K562 (cell line): Measurements from ENCODE around the gene DNAH5. TPM values are rescaled to one million over a fixed set of nuclear protein-coding genes. Genes with fewer than 3 reads are reported as not detected.

Source experiments
- ATAC-seq: fragments of 200-7000 bp; cut with Tn5 transposase; 3 replicates; pipeline ENCODE4 v1.9.1; 2020; ENCODE audit warnings: moderate library complexity
- BruUV-seq: library from RNA; stranded (reverse); fragments of 400-500 nt; replicated peaks from 2 replicates; lab custom pipeline; 2021; lab: Mats Ljungman, UMichigan
- CTCF ChIA-PET: fragments of 300-600 bp; formaldehyde crosslinking; extraction: SDS; loops from one replicate; lab custom pipeline; 2021; ENCODE audit warnings: low intra/inter-chr PET ratio; lab: Yijun Ruan, JAX
- POLR2A ChIA-PET: fragments of 300-600, 350-650 bp; sonication (Branson Sonifier 250); formaldehyde crosslinking; extraction: SDS; loops from one replicate; lab custom pipeline; 2021; ENCODE audit warnings: antibody characterized with exemption, inconsistent platforms; lab: Yijun Ruan, JAX
- DNase-seq, 4 experiments: peaks; one replicate each; pipeline versions ENCODE4 v3.0.0 to v3.0.0-alpha.2; 2011 to 2018; ENCODE audit warnings: low spot score in 3 of 4, mixed read lengths in 3 of 4; ENCODE audit errors: extremely low read depth in 1 of 4
- FAIRE-seq: peaks from 2 replicates; lab custom pipeline; 2011; peaks lifted over from hg19 to GRCh38; lab: Jason Lieb, UNC
- H2AFZ ChIP-seq: 2 replicates; pipeline ENCODE4 v1.6.0; 2011; ENCODE audit warnings: low read depth, low read length, control low read depth, inconsistent platforms
- H3K27ac ChIP-seq: fragments of 200-600 bp; 3 replicates; pipeline ENCODE4 v1.8.0; 2011; ENCODE audit warnings: low read depth, mild to moderate bottlenecking, control low read depth, inconsistent platforms, low read length, moderate library complexity, mixed read lengths; ENCODE audit errors: extremely low read depth
- H3K27me3 ChIP-seq, 2 experiments: fragments of 300-600 bp in 1 of 2; 2 replicates in 1 of 2; 3 replicates in 1 of 2; pipeline versions ENCODE4 v1.6.0 to v1.8.0; 2011; ENCODE audit warnings: inconsistent platforms in 2 of 2, low read length in 2 of 2, mild to moderate bottlenecking in 1 of 2, mixed read lengths in 1 of 2, moderate library complexity in 1 of 2; ENCODE audit not compliant: control insufficient read depth in 2 of 2, insufficient read depth in 2 of 2
- H3K36me3 ChIP-seq: fragments of 300-600 bp; 3 replicates; pipeline ENCODE4 v1.8.0; 2011; ENCODE audit warnings: mild to moderate bottlenecking, low read length, inconsistent platforms; ENCODE audit not compliant: control insufficient read depth, insufficient read depth
- H3K4me1 ChIP-seq, 2 experiments: fragments of 200-600 bp in 1 of 2; replicated peaks in 1 of 2; 2 replicates in 1 of 2; 3 replicates in 1 of 2; pipeline versions ENCODE4 v1.5.1 to v1.8.0; 2011; ENCODE audit warnings: inconsistent platforms in 2 of 2, low read length in 2 of 2, mild to moderate bottlenecking in 1 of 2, mixed read lengths in 1 of 2, moderate library complexity in 1 of 2; ENCODE audit not compliant: control insufficient read depth in 2 of 2, insufficient read depth in 2 of 2
- H3K4me2 ChIP-seq: 2 replicates; pipeline ENCODE4 v1.6.1; 2011; ENCODE audit warnings: low read length, control low read depth, inconsistent platforms, mixed read lengths; ENCODE audit not compliant: insufficient read depth
- H3K4me3 ChIP-seq: fragments of 200-600 bp; sonication (generic), shearing (Covaris generic); 2 replicates; pipeline ENCODE4 v1.5.1; 2016; ENCODE audit warnings: control low read depth, inconsistent platforms
- H3K79me2 ChIP-seq: fragments of 200-600 bp; 3 replicates; pipeline ENCODE4 v1.8.0; 2011; ENCODE audit warnings: low read length, inconsistent platforms; ENCODE audit not compliant: control insufficient read depth, insufficient read depth
- H3K9ac ChIP-seq, 2 experiments: 2 replicates each; pipeline versions ENCODE4 v1.6.0 to v1.6.1; 2011; ENCODE audit warnings: low read depth in 2 of 2, low read length in 2 of 2, control low read depth in 1 of 2, inconsistent platforms in 1 of 2, mild to moderate bottlenecking in 1 of 2, mixed read lengths in 1 of 2; ENCODE audit not compliant: insufficient read depth in 1 of 2
- H3K9me1 ChIP-seq: one replicate; pipeline ENCODE4 v1.6.0; 2011; ENCODE audit warnings: inconsistent platforms, mild to moderate bottlenecking, low read length, moderate library complexity; ENCODE audit not compliant: control insufficient read depth, insufficient read depth
- H3K9me3 ChIP-seq: replicated peaks from 2 replicates; pipeline ENCODE4 v1.5.1; 2011; ENCODE audit warnings: low read depth, low read length, inconsistent platforms; ENCODE audit not compliant: control insufficient read depth, insufficient read depth
- H4K20me1 ChIP-seq: replicated peaks from 2 replicates; pipeline ENCODE4 v1.6.1; 2011; ENCODE audit warnings: low read length, inconsistent platforms, mixed read lengths; ENCODE audit not compliant: control insufficient read depth, insufficient read depth
- ARID3B ChIP-seq: fragments of 250-450 bp; sonication (Bioruptor Pico); IDR thresholded peaks from 2 replicates; pipeline ENCODE4 v1.4.0; 2020; ENCODE audit warnings: borderline replicate concordance
- BCOR ChIP-seq: fragments of 450-650 bp; IDR thresholded peaks from 2 replicates; pipeline ENCODE4 v1.6.1; 2016
- GATA2 ChIP-seq: sonication (generic); formaldehyde crosslinking; IDR thresholded peaks from 2 replicates; pipeline ENCODE4 v1.4.0; 2020; ENCODE audit warnings: mild to moderate bottlenecking, missing genetic modification reagents
- HDGF ChIP-seq: fragments of 450-650 bp; IDR thresholded peaks from 2 replicates; pipeline ENCODE4 v1.6.1; 2016
- KLF1 ChIP-seq: fragments of 450-650 bp; IDR thresholded peaks from 2 replicates; pipeline ENCODE4 v1.6.1; 2016; ENCODE audit warnings: missing genetic modification characterization, missing compliant biosample characterization
- MYBL2 ChIP-seq, 2 experiments: fragments of 450-650 bp in 1 of 2; sonication (generic) in 1 of 2; formaldehyde crosslinking in 1 of 2; IDR thresholded peaks; 2 replicates each; pipeline versions ENCODE4 v1.6.1 to v1.8.1; 2017 to 2022; ENCODE audit warnings: borderline replicate concordance in 1 of 2, inconsistent platforms in 1 of 2, low read depth in 1 of 2, mild to moderate bottlenecking in 1 of 2, missing genetic modification reagents in 1 of 2, moderate library complexity in 1 of 2
- NFE2 ChIP-seq: IDR thresholded peaks from 2 replicates; pipeline ENCODE4 v1.6.1; 2014; ENCODE audit warnings: antibody characterized with exemption, low read depth
- NRF1 ChIP-seq, 2 experiments: fragments of 450-650 bp; IDR thresholded peaks in 1 of 2; conservative IDR thresholded peaks in 1 of 2; 2 replicates each; pipeline ENCODE4 v1.6.1; 2014; ENCODE audit warnings: mild to moderate bottlenecking in 2 of 2
- POLR2G ChIP-seq: fragments of 200-400 bp; formaldehyde crosslinking; IDR thresholded peaks from 2 replicates; pipeline ENCODE4 v1.6.1; 2017; ENCODE audit warnings: low read depth, mild to moderate bottlenecking, antibody characterized with exemption, low read length, moderate library complexity
- SOX6 ChIP-seq: fragments of 450-650 bp; IDR thresholded peaks from 2 replicates; pipeline ENCODE4 v1.6.1; 2014; ENCODE audit warnings: mild to moderate bottlenecking
- TAF1 ChIP-seq: IDR thresholded peaks from 2 replicates; pipeline ENCODE4 v1.6.1; 2011; ENCODE audit warnings: mild to moderate bottlenecking, low read length, moderate library complexity; ENCODE audit not compliant: insufficient read depth, control insufficient read depth, severe bottlenecking; ENCODE audit errors: extremely low read depth
- ZFPM2 ChIP-seq: fragments of 250-450 bp; sonication (Bioruptor Pico); IDR thresholded peaks from 2 replicates; pipeline ENCODE4 v1.5.1; 2022; ENCODE audit warnings: mild to moderate bottlenecking
- ZNF584 ChIP-seq: fragments of 200-800 bp; sonication (Bioruptor generic); IDR thresholded peaks from 2 replicates; pipeline ENCODE4 v1.6.1; 2016; ENCODE audit warnings: low read depth, mild to moderate bottlenecking, missing genetic modification characterization, missing compliant biosample characterization
- WGBS: fragments of 100-300 bp; shearing (Covaris generic); methylation state at CpG from one replicate; pipeline ENCODE4 v1.1.6; 2016; ENCODE audit warnings: low coverage, mixed read lengths; ENCODE audit not compliant: insufficient coverage; ENCODE audit errors: missing lambda C conversion rate; 5-methylcytosine and 5-hydroxymethylcytosine counted together
- in situ Hi-C: fragments of 300-500 bp; cut with MboI; formaldehyde crosslinking; loops from 4 replicates; pipeline ENCODE4 v1.15.0; 2018; ENCODE audit warnings: inconsistent platforms, mixed read lengths
- intact Hi-C: fragments of 100-400 bp; cut with micrococcal nuclease; formaldehyde crosslinking; loops from 2 replicates; pipeline ENCODE4 v1.14.2; 2022
- polyA plus RNA-seq, 8 experiments: library from polyadenylated mRNA; depleted of rRNA in 4 of 8; stranded (reverse) in 5 of 8; unstranded in 3 of 8; fragments of >200 nt; fragmentation: Nextera tagmentation in 2 of 8; fragmentation: Illumina TruSeq in 1 of 8; extraction: Ambion mirVana in 2 of 8; extraction: Trizol in 1 of 8; gene quantifications; 2 replicates each; pipeline versions ENCODE4 v1.2.1 to v1.2.3, GENCODE V29; 2011 to 2014; ENCODE audit warnings: inconsistent platforms in 1 of 8, missing spikeins in 1 of 8
- total RNA-seq, 7 experiments: library from RNA; depleted of rRNA in 6 of 7; stranded (reverse); fragments of >200 nt in 6 of 7; fragmentation: Illumina TruSeq in 2 of 7; extraction: Trizol in 2 of 7; gene quantifications; 2 replicates each; pipeline versions ENCODE4 v1.2.1 to v1.2.3, GENCODE V29; 2011 to 2021; ENCODE audit warnings: low replicate concordance in 1 of 7
- TF ChIP-seq, protein P1 (sequence below): fragments of 450-650 bp; formaldehyde crosslinking; IDR thresholded peaks from 2 replicates; pipeline ENCODE4 v1.4.0; 2020; ENCODE audit warnings: mild to moderate bottlenecking, mixed read lengths
- TF ChIP-seq, protein P2 (sequence below): sonication (generic); formaldehyde crosslinking; IDR thresholded peaks from 2 replicates; pipeline ENCODE4 v1.8.0; 2022; ENCODE audit warnings: missing genetic modification reagents, mild to moderate bottlenecking, borderline replicate concordance
- TF ChIP-seq, protein P3 (sequence below): fragments of 250-450 bp; sonication (Bioruptor Pico); IDR thresholded peaks from 2 replicates; pipeline ENCODE4 v1.4.0; 2020; ENCODE audit warnings: mild to moderate bottlenecking

DNAH5 gene
- total and polyA plus RNA-seq, 9 of the 15 experiments (the other 6 are each of a cell fraction or from before 2014, with no cell fraction given): 0.03 TPM; not detected in 8

- intact Hi-C loops: no loop called here
- 0% methylated on average over 2 of the region's 2 CpGs for WGBS
- BruUV-seq: no TSS peak
- POLR2A ChIA-PET: no interaction called here
- Histone ChIP-seq H3K27ac (no peak overlapping the region), H3K9ac (no peak overlapping the region), H3K9me3 (no peaks in the 10 kb centered on the region), H4K20me1 (no peaks in the 10 kb centered on the region), H3K27me3 (no peaks in the 10 kb centered on the region), H3K4me2 (no peak overlapping the region), H2AFZ (no peak overlapping the region), H3K36me3 (no peaks in the 10 kb centered on the region), H3K4me3 (no peak overlapping the region), H3K9me1 (no peaks in the 10 kb centered on the region), H3K4me1 (no peaks in the 10 kb centered on the region), H3K79me2 (no peaks in the 10 kb centered on the region)
- in situ Hi-C loops: no loop called here
- no peak for FAIRE-seq
- no peak for DNase-seq
- CTCF ChIA-PET: no interaction called here
- TF ChIP-seq GATA2 (CRISPR knock-in tag): no peak
- TF ChIP-seq, protein P1, sequence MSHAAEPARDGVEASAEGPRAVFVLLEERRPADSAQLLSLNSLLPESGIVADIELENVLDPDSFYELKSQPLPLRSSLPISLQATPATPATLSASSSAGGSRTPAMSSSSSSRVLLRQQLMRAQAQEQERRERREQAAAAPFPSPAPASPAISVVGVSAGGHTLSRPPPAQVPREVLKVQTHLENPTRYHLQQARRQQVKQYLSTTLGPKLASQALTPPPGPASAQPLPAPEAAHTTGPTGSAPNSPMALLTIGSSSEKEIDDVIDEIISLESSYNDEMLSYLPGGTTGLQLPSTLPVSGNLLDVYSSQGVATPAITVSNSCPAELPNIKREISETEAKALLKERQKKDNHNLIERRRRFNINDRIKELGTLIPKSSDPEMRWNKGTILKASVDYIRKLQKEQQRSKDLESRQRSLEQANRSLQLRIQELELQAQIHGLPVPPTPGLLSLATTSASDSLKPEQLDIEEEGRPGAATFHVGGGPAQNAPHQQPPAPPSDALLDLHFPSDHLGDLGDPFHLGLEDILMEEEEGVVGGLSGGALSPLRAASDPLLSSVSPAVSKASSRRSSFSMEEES (CRISPR knock-in tag): no peak
- TF ChIP-seq KLF1 (tag): no peak
- no peak for TF ChIP-seq SOX6
- no peak for TF ChIP-seq ZNF584 (CRISPR knock-in tag)
- no peak for TF ChIP-seq MYBL2 (IDR thresholded peaks at IDR 0.05; ENCODE audit: low read depth)
- no peak for TF ChIP-seq MYBL2 (CRISPR knock-in tag; IDR thresholded peaks at IDR 0.05; ENCODE audit: borderline replicate concordance)
- TF ChIP-seq ZFPM2 (CRISPR knock-in tag): no peak
- no peak for TF ChIP-seq BCOR
- no peak for TF ChIP-seq POLR2G
- TF ChIP-seq TAF1: no peak
- TF ChIP-seq ARID3B (CRISPR knock-in tag): no peak
- TF ChIP-seq NRF1 (conservative IDR thresholded peaks at IDR 0.05 in 1 of 2, IDR thresholded peaks at IDR 0.05 in 1 of 2): no peak
- no peak for TF ChIP-seq NFE2
- no peak for TF ChIP-seq HDGF
- TF ChIP-seq, protein P2, sequence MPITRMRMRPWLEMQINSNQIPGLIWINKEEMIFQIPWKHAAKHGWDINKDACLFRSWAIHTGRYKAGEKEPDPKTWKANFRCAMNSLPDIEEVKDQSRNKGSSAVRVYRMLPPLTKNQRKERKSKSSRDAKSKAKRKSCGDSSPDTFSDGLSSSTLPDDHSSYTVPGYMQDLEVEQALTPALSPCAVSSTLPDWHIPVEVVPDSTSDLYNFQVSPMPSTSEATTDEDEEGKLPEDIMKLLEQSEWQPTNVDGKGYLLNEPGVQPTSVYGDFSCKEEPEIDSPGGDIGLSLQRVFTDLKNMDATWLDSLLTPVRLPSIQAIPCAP (CRISPR knock-in tag): no peak
- TF ChIP-seq, protein P3, sequence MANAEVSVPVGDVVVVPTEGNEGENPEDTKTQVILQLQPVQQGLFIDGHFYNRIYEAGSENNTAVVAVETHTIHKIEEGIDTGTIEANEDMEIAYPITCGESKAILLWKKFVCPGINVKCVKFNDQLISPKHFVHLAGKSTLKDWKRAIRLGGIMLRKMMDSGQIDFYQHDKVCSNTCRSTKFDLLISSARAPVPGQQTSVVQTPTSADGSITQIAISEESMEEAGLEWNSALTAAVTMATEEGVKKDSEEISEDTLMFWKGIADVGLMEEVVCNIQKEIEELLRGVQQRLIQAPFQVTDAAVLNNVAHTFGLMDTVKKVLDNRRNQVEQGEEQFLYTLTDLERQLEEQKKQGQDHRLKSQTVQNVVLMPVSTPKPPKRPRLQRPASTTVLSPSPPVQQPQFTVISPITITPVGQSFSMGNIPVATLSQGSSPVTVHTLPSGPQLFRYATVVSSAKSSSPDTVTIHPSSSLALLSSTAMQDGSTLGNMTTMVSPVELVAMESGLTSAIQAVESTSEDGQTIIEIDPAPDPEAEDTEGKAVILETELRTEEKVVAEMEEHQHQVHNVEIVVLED (CRISPR knock-in tag): no peak
- no peak for ATAC-seq
Observed at GRCh38 chr5:13910201-13910600, 34.3 kb downstream of the DNAH5 start.
